GM19324 (cell line): ENCODE measurements around the gene USP17L15.
"Not testable (repeated sequence)": the region's sequence is repeated elsewhere in the genome, so short reads cannot be mapped to it uniquely, and the experiment has no call there.

Source experiments
- ATAC-seq: cut with Tn5 transposase; IDR thresholded peaks from one replicate; pipeline ENCODE4 v1.9.1; 2021; ENCODE audit warnings: mild to moderate bottlenecking, moderate library complexity; ENCODE audit not compliant: unreplicated experiment, low FRiP score

The USP17L15 gene

GRCh38 chr4:9234085-9234484 is at the start of gene USP17L15:
Gene USP17L15, plus strand, starts transcription at chr4:9234385. Its CDS starts 0 bp downstream, at chr4:9234385.
- not testable (repeated sequence) for ATAC-seq

GRCh38 chr4:9210357-9210756 is 23.8 kb upstream of the USP17L15 start, which contains the start of gene USP17L10:
Gene USP17L10, plus strand, starts transcription at chr4:9210657. Its CDS starts 0 bp downstream, at chr4:9210657.
- not testable (repeated sequence) for ATAC-seq

GRCh38 chr4:9214701-9215100 is 19.5 kb upstream of the USP17L15 start:
- not testable (repeated sequence) for ATAC-seq

GRCh38 chr4:9215105-9215504 is 19.1 kb upstream of the USP17L15 start, which contains the start of gene USP17L11:
Gene USP17L11, plus strand, starts transcription at chr4:9215405. Its CDS starts 0 bp downstream, at chr4:9215405.
- ATAC-seq: not testable (repeated sequence)

GRCh38 chr4:9219852-9220251 is 14.3 kb upstream of the USP17L15 start, which contains the start of gene USP17L12:
Gene USP17L12, plus strand, starts transcription at chr4:9220152. Its CDS starts 0 bp downstream, at chr4:9220152.
- not testable (repeated sequence) for ATAC-seq

GRCh38 chr4:9224596-9224995 is 9.6 kb upstream of the USP17L15 start, which contains the start of gene USP17L13:
Gene USP17L13, plus strand, starts transcription at chr4:9224896. Its CDS starts 0 bp downstream, at chr4:9224896.
- not testable (repeated sequence) for ATAC-seq

GRCh38 chr4:9230249-9230648 is 3.9 kb upstream of the USP17L15 start:
- ATAC-seq: not testable (repeated sequence)

- not testable (repeated sequence) for ATAC-seq
Measured at GRCh38 chr4:9238461-9238860, 4.3 kb downstream of the USP17L15 start.

- ATAC-seq: not testable (repeated sequence)
Measured at GRCh38 chr4:9243579-9243978, 9.4 kb downstream of the USP17L15 start, which contains the start of gene USP17L17. Gene USP17L17, plus strand, starts transcription at chr4:9243879. Its CDS starts 0 bp downstream, at chr4:9243879.

- ATAC-seq: not testable (repeated sequence)
Measured at GRCh38 chr4:9247953-9248680, 13.9 kb downstream of the USP17L15 start, which contains the start of gene USP17L18. Gene USP17L18, plus strand, starts transcription at chr4:9248630. Its CDS starts 0 bp downstream, at chr4:9248630.

GRCh38 chr4:9253078-9253477 is 18.9 kb downstream of the USP17L15 start, which contains the start of gene USP17L19:
Gene USP17L19, plus strand, starts transcription at chr4:9253378. Its CDS starts 0 bp downstream, at chr4:9253378.
- not testable (repeated sequence) for ATAC-seq

GRCh38 chr4:9257824-9258223 is 23.6 kb downstream of the USP17L15 start, which contains the start of gene USP17L20:
Gene USP17L20, plus strand, starts transcription at chr4:9258124. Its CDS starts 0 bp downstream, at chr4:9258124.
- not testable (repeated sequence) for ATAC-seq

GRCh38 chr4:9262572-9262971 is 28.4 kb downstream of the USP17L15 start, which contains the start of gene USP17L21:
Gene USP17L21, plus strand, starts transcription at chr4:9262872. Its CDS starts 0 bp downstream, at chr4:9262872.
- ATAC-seq: not testable (repeated sequence)

GRCh38 chr4:9267319-9267718 is 33.1 kb downstream of the USP17L15 start, which contains the start of gene USP17L22:
Gene USP17L22, plus strand, starts transcription at chr4:9267619. Its CDS starts 0 bp downstream, at chr4:9267619.
- not testable (repeated sequence) for ATAC-seq

- not testable (repeated sequence) for ATAC-seq
Measured at GRCh38 chr4:9271719-9272118, 37.5 kb downstream of the USP17L15 start.
